CD1c-positive myeloid dendritic cell (primary cell): Measurements from ENCODE around the gene CCDC91.
"Not testable (repeated sequence)": the region's sequence is repeated elsewhere in the genome, so short reads cannot be mapped to it uniquely, and the experiment has no call there.

ENCODE experiments used
- DNase-seq: peaks from one replicate; pipeline ENCODE4 v3.0.0-alpha.2; 2016; ENCODE audit errors: extremely low spot score

Gene CCDC91

GRCh38 chr12:28367326-28367725 is 177.1 kb downstream of the CCDC91 start:
- DNase-seq: no peak

GRCh38 chr12:28367993-28368392 is 177.7 kb downstream of the CCDC91 start:
- no peak for DNase-seq

GRCh38 chr12:28369483-28369882 is 179.2 kb downstream of the CCDC91 start:
- DNase-seq: no peak

GRCh38 chr12:28374556-28374955 is 184.3 kb downstream of the CCDC91 start:
- DNase-seq: no peak

- no peak for DNase-seq
Measured at GRCh38 chr12:28378736-28379135, 188.5 kb downstream of the CCDC91 start.

- DNase-seq: not testable (repeated sequence)
Measured at GRCh38 chr12:28379779-28380178, 189.5 kb downstream of the CCDC91 start.

- DNase-seq: no peak
Measured at GRCh38 chr12:28383368-28383767, 193.1 kb downstream of the CCDC91 start.

- DNase-seq: no peak
Measured at GRCh38 chr12:28388879-28389278, 198.6 kb downstream of the CCDC91 start.

- no peak for DNase-seq
Measured at GRCh38 chr12:28390206-28390605, 199.9 kb downstream of the CCDC91 start.

GRCh38 chr12:28390761-28391385 is 200.6 kb downstream of the CCDC91 start:
- DNase-seq: no peak

GRCh38 chr12:28409892-28410291 is 219.6 kb downstream of the CCDC91 start:
- no peak for DNase-seq

GRCh38 chr12:28413460-28414109 is 223.3 kb downstream of the CCDC91 start:
- no peak for DNase-seq

GRCh38 chr12:28415755-28416154 is 225.5 kb downstream of the CCDC91 start:
- DNase-seq: no peak

- no peak for DNase-seq
Measured at GRCh38 chr12:28421374-28421773, 231.1 kb downstream of the CCDC91 start.

GRCh38 chr12:28424965-28425364 is 234.7 kb downstream of the CCDC91 start:
- DNase-seq: no peak

- no peak for DNase-seq
Measured at GRCh38 chr12:28425526-28425925, 235.3 kb downstream of the CCDC91 start.

GRCh38 chr12:28427046-28427445 is 236.8 kb downstream of the CCDC91 start:
- no peak for DNase-seq

GRCh38 chr12:28440081-28440608 is 249.9 kb downstream of the CCDC91 start:
- no peak for DNase-seq

- DNase-seq: no peak
Measured at GRCh38 chr12:28442101-28442500, 251.8 kb downstream of the CCDC91 start.

GRCh38 chr12:28443337-28443736 is 253.1 kb downstream of the CCDC91 start:
- no peak for DNase-seq

GRCh38 chr12:28446031-28446430 is 255.8 kb downstream of the CCDC91 start:
- no peak for DNase-seq

GRCh38 chr12:28453686-28454085 is 263.4 kb downstream of the CCDC91 start:
- DNase-seq: no peak

GRCh38 chr12:28456934-28457710 is 266.9 kb downstream of the CCDC91 start:
- peak; percentile 64 for DNase-seq
